SK-N-SH treated with all-trans-retinoic acid at 6 μM for 48 hours (cell line): ENCODE results near the gene FNDC3B.

Source experiments
- ARNTL ChIP-seq: fragments of 450-650 bp; formaldehyde crosslinking; IDR thresholded peaks from 2 replicates; pipeline ENCODE4 v1.5.0; 2020; ENCODE audit warnings: low read depth, mild to moderate bottlenecking, moderate library complexity, borderline replicate concordance
- BACH2 ChIP-seq: fragments of 250-450 bp; sonication (Bioruptor Pico); IDR thresholded peaks from 2 replicates; pipeline ENCODE4 v1.9.0; 2021; ENCODE audit warnings: mild to moderate bottlenecking, borderline replicate concordance
- CSDC2 ChIP-seq: fragments of 250-450 bp; sonication (Bioruptor Pico); IDR thresholded peaks from 2 replicates; pipeline ENCODE4 v1.5.0; 2020; ENCODE audit warnings: mild to moderate bottlenecking, moderate library complexity
- CSRNP3 ChIP-seq: fragments of 250-450 bp; sonication (Bioruptor Pico); IDR thresholded peaks from 2 replicates; pipeline ENCODE4 v1.5.1; 2021; ENCODE audit warnings: mild to moderate bottlenecking, moderate library complexity
- GLIS3 ChIP-seq: fragments of 250-450 bp; sonication (Bioruptor Pico); IDR thresholded peaks from 2 replicates; pipeline ENCODE4 v1.5.0; 2020; ENCODE audit warnings: mild to moderate bottlenecking, moderate library complexity
- OSR1 ChIP-seq: fragments of 250-450 bp; sonication (Bioruptor Pico); IDR thresholded peaks from 2 replicates; pipeline ENCODE4 v1.8.0; 2022; ENCODE audit warnings: moderate library complexity, mild to moderate bottlenecking, inconsistent platforms
- POU6F1 ChIP-seq: fragments of 250-450 bp; sonication (Bioruptor Pico); IDR thresholded peaks from 2 replicates; pipeline ENCODE4 v1.8.0; 2021; ENCODE audit warnings: low read depth, mild to moderate bottlenecking, moderate library complexity, borderline replicate concordance
- RARB ChIP-seq: fragments of 250-450 bp; sonication (Bioruptor Pico); IDR thresholded peaks from 2 replicates; pipeline ENCODE4 v1.8.0; 2021; ENCODE audit warnings: mild to moderate bottlenecking, moderate library complexity
- SNAI2 ChIP-seq: fragments of 250-450 bp; sonication (Bioruptor Pico); IDR thresholded peaks from 2 replicates; pipeline ENCODE4 v1.5.0; 2020; ENCODE audit warnings: mild to moderate bottlenecking, moderate library complexity
- TCF4 ChIP-seq: fragments of 250-450 bp; sonication (Bioruptor Pico); IDR thresholded peaks from 2 replicates; pipeline ENCODE4 v1.8.0; 2021; ENCODE audit warnings: mild to moderate bottlenecking, moderate library complexity, borderline replicate concordance
- TOX ChIP-seq: fragments of 250-450 bp; sonication (Bioruptor Pico); IDR thresholded peaks from 2 replicates; pipeline ENCODE4 v1.8.0; 2021; ENCODE audit warnings: mild to moderate bottlenecking, moderate library complexity, borderline replicate concordance
- ZC3H10 ChIP-seq: fragments of 250-450 bp; sonication (Bioruptor Pico); IDR thresholded peaks from 2 replicates; pipeline ENCODE4 v1.5.1; 2021; ENCODE audit warnings: mild to moderate bottlenecking, moderate library complexity
- TF ChIP-seq, protein P1 (sequence below): fragments of 250-450 bp; sonication (Bioruptor Pico); IDR thresholded peaks from 2 replicates; pipeline ENCODE4 v1.8.0; 2020; ENCODE audit warnings: mild to moderate bottlenecking, moderate library complexity, borderline replicate concordance

DNA sequence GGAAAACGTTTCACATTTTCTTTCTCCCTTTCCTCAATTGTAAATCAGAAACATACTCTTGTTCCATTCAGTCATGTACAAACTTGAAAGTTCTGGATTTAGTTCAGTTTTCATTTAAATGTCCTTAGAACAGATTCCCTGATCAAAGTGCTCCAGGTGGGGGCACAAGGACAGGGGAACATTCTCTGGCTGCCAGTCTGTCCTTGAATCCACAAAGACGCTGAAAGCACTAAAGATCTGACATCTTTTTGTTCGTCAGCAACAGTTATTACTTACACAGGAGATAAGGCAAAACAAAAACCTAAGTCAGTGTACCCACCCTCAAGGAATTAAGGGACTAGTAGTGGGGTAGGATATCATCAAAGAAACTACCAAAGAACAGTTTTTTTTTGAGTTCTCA lies 269.7 kb downstream of the FNDC3B start:
- TF ChIP-seq, protein P1, sequence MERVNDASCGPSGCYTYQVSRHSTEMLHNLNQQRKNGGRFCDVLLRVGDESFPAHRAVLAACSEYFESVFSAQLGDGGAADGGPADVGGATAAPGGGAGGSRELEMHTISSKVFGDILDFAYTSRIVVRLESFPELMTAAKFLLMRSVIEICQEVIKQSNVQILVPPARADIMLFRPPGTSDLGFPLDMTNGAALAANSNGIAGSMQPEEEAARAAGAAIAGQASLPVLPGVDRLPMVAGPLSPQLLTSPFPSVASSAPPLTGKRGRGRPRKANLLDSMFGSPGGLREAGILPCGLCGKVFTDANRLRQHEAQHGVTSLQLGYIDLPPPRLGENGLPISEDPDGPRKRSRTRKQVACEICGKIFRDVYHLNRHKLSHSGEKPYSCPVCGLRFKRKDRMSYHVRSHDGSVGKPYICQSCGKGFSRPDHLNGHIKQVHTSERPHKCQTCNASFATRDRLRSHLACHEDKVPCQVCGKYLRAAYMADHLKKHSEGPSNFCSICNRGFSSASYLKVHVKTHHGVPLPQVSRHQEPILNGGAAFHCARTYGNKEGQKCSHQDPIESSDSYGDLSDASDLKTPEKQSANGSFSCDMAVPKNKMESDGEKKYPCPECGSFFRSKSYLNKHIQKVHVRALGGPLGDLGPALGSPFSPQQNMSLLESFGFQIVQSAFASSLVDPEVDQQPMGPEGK: no peak
- no peak for TF ChIP-seq ZC3H10 (CRISPR knock-in tag)
- TF ChIP-seq SNAI2 (CRISPR knock-in tag): no peak
- no peak for TF ChIP-seq POU6F1 (CRISPR knock-in tag)
- no peak for TF ChIP-seq TOX (CRISPR knock-in tag)
- TF ChIP-seq ARNTL (CRISPR knock-in tag): no peak
- TF ChIP-seq RARB (CRISPR knock-in tag): no peak
- no peak for TF ChIP-seq CSRNP3 (CRISPR knock-in tag)
- TF ChIP-seq GLIS3: no peak
- TF ChIP-seq TCF4: no peak
- TF ChIP-seq OSR1 (CRISPR knock-in tag): no peak
- TF ChIP-seq CSDC2 (CRISPR knock-in tag): no peak
- TF ChIP-seq BACH2: no peak
